H1 (cell line): ENCODE results near the gene CDK19. TPM values are rescaled to one million over a fixed set of nuclear protein-coding genes. Genes with fewer than 3 reads are reported as not detected.

Experiments
- BACH1 ChIP-seq: IDR thresholded peaks from 2 replicates; pipeline ENCODE4 v1.6.1; 2012; ENCODE audit warnings: low read length, improper control_type of control experiment
- BRCA1 ChIP-seq: IDR thresholded peaks from 2 replicates; pipeline ENCODE4 v1.6.1; 2012; ENCODE audit warnings: low read depth, low read length, improper control_type of control experiment
- CHD1 ChIP-seq: IDR thresholded peaks from 2 replicates; pipeline ENCODE4 v1.6.1; 2012; ENCODE audit warnings: low read depth, low read length, improper control_type of control experiment
- EP300 ChIP-seq, 2 experiments: IDR thresholded peaks; 1 replicate in 1 of 2; 2 replicates in 1 of 2; pipeline ENCODE4 v1.6.1; 2011 to 2012; ENCODE audit warnings: low read depth in 2 of 2, low read length in 2 of 2, mild to moderate bottlenecking in 2 of 2, borderline replicate concordance in 1 of 2, inconsistent platforms in 1 of 2, moderate library complexity in 1 of 2
- polyA plus RNA-seq, 7 experiments: library from polyadenylated mRNA; depleted of rRNA in 3 of 7; stranded (reverse) in 5 of 7; unstranded in 2 of 7; fragments of >200 nt in 5 of 7; fragments of 200-250 nt in 2 of 7; gene quantifications; 1 replicate in 5 of 7; 2 replicates in 1 of 7; 4 replicates in 1 of 7; pipeline versions ENCODE4 v1.2.1 to v1.2.3, GENCODE V29; 2011 to 2013; ENCODE audit warnings: missing spikeins in 2 of 7, mixed read lengths in 2 of 7
- total RNA-seq: library from RNA; stranded (reverse); fragmentation: NEBNext Ultra II Directional; extraction: Animal tissue kit (Norgen Biotek cat#: 25700); gene quantifications from 2 replicates; pipeline ENCODE4 v1.2.1, GENCODE V29; 2021

Gene CDK19
- total and polyA plus RNA-seq, 2 of the 8 experiments (the other 6 are each of a cell fraction or from before 2014, with no cell fraction given) = 4.9 to 12.6 TPM

GRCh38 chr6:110703906-110704594 lies 111.2 kb downstream of the CDK19 start (continued):
- TF ChIP-seq EP300 (IDR thresholded peaks at IDR 0.05; ENCODE audit: borderline replicate concordance in 1 of 2, low read depth in 2 of 2, low read length in 2 of 2) = no peak
- no peak for TF ChIP-seq CHD1
- TF ChIP-seq BACH1 = no peak
- TF ChIP-seq BRCA1 = no peak
